ENCODE data around the gene MCRIP1.

Gene MCRIP1

DNA sequence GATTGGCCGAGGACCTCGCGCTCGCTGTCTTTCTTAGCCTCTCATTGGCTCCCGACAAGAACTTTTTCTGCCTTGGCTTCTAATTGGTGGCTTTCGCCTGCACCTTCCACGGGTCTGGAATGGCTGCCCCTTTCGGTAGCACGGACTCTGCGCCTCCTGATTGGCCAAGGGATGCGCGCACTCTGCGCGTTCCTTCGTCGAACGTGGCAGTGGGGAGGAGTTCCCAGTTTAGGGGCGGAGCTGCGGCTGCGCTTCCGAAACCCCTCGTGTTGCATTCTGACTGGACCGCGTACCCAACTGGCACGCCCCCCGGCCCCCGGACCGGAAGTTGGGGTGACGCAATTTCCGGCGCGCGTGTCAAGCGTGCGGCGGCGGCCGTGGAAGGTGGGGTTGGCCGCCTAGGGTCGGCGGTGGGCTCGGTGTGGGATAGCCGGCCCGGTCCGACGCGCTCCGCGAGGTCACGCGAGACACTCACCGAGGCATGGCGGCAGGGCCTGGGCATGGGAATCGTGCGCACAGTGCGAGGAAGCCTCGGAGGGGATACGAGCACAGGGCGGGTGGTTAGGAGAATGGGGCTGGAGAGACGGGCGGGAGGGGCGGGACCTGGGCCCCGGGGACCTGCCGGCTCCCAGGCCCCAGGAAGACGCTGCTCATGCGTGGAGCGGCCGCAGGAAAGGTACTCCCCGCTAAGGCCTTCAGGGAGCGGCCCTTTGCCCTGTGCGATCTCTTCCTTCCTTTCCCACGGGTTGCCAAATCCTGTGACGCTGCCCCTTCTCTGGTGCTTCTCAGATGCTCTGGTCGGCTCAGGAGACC is 27.9 kb upstream of the MCRIP1 start:
- DNase-seq, result peak; percentile 98

DNA sequence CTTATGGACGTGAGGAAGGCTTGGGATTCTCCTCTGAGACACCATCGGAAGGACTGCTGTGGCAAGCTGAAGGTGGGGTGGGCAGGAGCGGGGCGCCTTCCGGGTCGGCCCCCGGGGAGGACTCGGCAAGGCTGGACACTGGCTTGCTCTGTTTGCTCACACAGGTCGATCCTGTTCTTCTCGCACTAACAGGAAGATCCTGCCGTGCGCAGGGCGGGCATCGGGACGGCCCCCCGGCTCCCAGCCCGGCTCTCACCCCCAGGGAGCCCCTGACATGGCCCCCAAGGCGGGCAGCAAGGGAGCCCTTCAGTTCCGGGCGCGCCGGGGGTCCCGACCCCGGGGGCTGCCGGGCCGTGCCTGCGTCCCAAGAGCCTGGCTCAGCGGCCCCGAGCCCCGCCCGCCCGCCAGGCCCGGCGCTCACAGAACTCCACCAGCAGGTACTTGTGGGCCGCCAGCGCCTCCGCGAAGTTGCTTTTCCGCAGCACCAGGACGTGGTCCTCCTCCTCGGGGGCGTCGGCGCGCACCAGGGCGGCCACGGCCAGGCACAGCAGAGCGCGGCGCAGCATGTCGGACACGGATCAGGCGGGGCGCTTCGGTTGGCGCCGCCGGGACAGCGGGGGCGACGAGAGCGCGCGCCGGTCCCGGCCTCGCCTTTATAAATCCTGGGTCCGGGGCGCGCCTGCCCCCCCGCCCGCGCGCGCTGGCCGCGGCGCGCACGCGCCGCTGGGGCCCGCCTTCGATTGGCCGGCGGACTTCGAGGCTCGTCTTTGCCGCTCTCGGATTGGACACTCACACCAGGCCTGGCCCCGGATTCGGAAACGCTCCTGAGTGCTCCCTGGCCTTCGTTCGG is 27.0 kb upstream of the MCRIP1 start, which contains the start of gene P4HB:
P4HB (minus strand) TSS at position 630 of the 850 bp plus-strand sequence; CDS start at position 566, 64 bp downstream.
- no peak for DNase-seq

DNA sequence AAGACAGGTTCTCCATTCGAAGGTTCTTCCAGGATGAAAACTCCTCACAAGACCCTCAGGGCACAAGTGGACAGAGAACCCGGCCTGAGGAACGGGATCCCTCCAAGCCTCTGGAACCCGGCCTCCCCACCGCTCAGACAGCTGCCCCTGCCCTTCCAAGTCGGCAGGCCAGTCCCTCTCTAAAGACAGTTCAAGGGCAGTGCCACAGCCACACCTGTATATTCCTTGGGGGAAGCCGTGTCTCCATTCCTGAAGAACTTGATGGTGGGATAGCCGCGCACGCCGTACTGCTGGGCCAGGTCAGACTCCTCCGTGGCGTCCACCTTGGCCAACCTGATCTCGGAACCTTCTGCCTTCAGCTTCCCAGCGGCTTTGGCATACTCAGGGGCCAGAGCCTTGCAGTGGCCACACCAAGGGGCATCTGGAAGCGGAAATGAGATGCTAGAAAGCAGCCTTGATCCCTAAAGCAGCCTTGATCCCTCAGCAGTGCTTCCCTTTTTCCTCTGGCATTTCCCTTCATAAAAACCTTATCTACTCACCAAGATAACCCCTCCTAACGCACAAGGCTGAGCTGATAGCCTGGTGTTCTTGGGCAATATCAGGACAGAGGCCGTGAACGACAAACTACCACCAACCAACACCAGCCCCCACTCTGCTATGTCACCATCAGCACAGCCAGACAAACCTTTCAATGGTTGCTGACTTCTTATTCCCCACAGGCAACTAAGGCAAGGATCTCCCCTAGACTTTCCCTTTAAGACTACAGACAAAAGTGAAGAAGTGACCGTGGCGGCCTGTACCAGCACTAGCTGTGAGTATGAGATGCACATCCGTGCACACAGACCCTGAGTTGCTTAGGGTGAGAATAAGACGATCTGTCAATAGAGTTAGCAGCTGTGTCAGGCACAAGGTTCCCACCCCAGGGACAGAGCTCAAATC is 26.1 kb upstream of the MCRIP1 start:
- DNase-seq, result no peak

DNA sequence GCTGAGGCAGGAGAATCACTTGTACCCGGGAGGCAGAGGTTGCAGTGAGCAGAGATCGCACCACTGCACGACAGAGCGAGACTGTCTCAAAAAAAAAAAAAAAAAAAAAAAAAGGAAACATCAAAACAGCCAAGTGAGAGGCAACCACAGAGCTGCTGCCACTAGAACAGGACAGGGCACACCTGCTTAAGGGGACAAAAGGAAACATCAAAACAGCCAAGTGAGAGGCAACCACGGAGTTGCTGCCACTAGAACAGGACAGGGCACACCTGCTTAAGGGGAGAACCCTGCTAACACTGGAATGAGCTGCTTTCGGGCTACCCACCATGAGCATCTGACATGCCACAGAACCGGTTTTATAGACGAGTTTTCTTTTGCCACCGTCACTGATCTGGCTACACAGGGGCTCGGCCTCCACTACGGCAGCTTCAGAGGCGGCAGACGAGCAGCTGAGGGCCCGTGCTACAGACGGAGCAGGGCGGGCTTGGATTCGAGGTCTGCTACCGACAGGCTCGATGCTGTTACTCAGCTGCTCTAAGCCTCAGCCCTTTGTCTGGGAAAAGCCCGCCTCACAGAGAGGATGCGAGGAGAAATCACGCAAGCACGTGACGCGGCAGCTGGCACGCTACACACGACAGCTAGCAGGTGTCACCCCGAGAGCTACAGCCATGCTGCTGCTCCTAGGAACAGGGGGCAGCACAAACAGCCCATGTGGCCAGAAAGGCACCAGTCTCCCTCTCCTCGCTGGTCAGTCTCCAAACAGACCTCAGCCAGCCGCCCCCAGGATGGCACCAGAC is 25.3 kb upstream of the MCRIP1 start:
- DNase-seq, result no peak

DNA sequence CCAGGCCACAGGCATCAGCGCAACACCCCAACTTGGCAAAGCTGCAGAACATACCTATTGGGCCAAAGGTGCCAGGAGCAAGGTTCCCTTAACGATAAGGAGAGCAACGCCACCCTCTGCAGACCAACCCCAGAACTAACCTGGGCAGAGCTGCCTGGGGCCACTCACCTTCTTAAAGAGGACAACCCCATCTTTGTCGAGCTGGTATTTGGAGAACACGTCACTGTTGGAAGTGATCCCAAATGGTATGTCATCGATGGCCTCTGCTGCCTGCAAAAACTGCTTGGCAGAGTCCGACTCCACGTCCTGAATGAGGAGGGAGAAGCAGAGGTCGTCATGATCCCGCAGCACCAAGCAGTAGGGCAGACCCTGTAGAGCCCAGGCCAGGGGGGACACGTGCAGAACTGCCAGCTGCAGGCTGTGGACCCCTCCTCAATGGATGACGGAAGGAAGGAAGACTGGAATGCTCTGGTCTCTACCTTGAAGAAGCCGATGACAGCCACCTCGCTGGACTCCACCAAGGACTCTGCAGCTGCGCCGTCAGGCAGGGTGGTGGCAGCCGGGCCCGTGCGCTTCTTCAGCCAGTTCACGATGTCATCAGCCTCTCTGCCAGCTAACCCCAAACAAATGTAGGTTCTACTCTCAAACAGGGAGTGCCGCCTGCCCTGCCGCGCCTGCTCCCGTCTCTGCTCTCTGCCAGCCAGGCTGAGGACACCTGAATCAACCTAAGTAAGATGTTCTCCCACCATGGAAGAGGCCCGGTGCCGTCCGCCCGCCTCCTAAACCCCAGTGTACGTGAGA is 22.1 kb upstream of the MCRIP1 start:
- no peak for DNase-seq

DNA sequence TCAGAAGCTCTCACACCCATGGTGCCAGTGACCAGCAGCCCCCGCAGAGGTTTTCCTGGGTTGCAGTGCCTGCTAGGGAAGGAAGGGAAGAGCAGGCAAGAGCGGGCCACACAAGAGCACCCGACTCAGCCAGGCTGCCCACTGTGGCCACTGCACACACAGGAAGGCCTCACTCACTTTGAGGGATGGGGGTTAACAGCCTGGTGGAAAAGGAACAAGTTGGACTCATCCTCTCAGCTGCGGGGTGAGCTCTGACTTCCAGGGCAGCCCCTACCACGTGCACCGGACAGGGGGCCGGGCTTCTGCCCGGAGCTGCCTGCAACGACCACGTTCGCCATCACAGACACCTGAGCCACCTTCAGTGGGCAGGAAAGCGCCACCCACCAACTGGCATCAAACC is 19.1 kb upstream of the MCRIP1 start:
- no peak for DNase-seq

DNA sequence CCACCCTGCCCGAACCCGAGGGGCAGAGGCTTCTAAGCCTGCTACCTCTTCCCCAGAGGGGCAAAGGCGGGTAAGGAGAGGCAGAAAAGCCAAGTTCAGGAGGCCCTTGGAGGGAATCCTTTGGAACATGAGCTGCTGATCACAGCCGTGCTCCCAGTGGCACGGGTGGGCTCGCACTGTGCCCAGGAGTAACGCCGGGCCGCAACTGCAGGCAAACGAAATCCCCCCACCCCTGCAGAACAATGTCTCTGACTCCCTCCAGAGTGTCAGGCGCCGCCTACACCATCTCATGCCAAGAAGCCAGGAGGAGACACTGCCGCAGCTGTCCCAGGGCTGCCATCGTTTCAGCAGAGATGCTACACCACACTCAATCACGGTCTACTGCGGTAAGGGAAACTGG is 18.3 kb upstream of the MCRIP1 start:
- DNase-seq, result no peak

DNA sequence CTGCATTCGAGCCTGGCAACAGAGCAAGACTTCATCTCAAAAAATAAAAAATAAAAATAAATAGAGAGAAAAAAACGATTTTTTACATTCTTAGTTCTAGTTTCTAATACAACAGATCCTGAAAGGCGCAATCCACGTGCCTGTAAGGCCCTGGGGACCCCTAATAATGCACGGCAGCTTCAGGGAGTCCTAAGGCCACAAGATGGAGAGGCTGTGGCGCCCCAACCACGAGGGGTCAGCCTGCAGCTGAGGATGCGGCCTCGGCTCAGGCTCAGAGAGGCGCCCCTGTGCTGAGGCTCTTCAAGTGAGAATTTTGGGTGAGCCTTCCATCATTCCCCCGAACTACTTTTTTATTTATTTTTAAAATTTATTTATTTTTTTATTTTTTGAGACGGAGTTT is 16.4 kb upstream of the MCRIP1 start:
- DNase-seq, result no peak

DNA sequence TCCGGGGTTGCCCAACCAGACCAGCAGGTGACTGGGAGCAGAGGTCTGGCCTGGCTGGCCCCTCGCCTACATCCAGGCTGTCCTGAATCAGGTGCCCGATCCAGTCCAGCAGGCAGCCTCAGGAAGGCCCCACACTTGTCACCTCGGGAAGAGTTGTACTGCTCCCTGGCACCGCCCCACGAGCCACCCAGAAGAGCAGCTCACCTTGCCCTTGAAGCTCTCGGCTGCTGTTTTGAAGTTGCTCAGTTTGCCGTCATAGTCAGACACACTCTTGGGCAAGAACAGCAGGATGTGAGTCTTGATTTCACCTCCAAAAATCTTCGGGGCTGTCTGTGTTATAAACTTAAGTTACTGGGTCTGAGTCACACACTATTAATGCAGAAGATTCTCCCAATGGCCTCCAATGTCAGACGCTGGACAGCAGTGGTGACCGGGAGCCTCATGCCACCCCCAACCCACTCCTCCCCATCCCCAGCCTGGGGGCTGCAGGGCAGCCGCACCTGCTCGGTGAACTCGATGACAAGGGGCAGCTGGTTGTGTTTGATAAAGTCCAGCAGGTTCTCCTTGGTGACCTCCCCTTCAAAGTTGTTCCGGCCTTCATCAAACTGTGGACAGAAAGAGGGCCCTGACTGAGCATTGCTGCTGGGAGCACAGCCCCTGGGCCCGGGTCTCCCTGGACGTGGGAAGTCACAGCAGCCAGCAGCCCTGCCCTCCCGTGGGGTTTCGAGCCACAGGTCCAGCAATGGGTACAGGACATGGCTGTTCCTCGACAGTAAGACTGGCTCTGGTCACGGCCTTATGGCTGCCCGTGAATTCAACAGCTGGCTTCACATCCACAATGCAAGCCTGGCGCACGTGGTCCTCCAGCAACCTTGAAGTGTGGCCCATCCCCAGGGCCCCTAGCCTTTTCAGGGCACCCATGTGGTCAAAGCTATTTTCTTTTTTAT is 13.9 kb upstream of the MCRIP1 start:
- DNase-seq, result no peak

DNA sequence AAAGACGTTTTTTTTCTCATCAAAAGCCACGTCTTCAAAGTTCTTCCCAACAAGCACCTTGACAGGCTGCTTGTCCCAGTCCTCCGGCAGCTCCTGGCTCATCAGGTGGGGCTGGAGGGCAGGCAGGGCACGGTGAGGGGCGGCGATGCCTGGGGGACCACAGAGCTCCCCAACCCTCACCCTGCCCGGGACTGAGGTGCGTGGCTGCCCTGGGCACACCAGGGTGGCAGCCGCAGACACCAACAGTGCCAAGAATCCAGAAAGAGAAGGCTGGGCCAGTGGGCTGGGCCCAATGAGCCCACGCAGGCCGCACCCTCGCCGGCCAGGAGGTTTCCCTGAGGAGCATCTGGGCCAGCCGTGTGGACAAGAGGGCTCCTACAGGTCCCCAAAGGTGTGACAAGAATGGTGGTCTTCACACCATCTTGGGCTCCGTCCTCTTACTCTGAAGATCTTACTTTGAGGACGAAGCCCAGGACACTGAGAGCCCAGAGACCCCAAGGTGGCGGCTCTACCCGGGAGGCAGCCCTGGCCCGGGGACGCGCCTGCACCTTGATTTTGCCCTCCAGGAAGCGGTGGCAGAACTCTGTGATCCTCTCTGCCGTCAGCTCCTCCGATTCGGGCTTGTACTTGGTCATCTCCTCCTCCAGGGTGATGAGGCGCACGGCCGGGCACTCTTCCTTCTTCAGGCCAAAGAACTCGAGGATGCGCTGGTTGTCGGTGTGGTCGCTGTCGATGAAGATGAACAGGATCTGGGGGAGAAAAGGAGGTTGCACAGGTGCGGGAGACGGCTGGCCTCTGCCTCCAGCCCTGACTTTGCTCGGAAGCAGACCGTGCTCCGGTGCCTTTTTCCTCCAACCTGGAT is 13.0 kb upstream of the MCRIP1 start:
- no peak for DNase-seq

DNA sequence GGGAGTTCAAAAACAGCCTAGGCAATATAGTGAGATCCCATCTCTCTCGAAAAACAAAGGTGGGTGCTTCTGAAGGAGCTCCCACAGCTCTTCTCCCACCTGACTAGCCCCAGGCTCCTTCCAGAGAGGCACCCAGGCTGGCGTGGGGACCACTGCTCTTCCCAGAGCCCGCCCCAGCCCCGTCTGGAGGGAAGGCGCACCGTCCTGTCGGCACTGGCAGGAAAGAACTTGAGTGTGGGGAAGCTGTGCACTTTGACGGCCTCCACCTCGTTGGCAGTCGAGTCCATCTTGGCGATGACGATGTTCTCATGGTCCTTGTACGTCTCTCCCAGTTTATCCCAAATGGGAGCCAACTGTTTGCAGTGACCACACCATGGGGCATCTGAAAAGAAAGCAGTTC is 12.3 kb upstream of the MCRIP1 start:
- no peak for DNase-seq

DNA sequence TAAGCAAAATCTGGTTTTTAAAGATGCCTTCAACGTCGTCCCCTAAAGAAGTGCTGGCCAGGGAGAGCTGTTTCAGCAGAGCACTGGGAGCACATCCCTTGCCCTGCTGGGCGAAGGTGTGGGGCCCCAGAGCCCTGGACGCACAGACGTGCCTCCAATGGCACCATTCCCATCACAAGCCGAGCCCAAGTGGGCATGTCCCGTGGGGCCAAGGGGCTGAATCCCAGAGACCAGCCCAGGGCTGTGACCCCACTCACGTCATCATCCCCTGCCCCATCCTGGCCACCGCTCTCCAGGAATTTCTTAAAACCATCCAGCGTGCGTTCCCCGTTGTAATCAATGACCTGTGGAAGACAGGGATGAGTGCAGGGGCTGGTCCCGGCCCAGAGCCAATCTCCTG is 11.8 kb upstream of the MCRIP1 start:
- DNase-seq, result no peak

DNA sequence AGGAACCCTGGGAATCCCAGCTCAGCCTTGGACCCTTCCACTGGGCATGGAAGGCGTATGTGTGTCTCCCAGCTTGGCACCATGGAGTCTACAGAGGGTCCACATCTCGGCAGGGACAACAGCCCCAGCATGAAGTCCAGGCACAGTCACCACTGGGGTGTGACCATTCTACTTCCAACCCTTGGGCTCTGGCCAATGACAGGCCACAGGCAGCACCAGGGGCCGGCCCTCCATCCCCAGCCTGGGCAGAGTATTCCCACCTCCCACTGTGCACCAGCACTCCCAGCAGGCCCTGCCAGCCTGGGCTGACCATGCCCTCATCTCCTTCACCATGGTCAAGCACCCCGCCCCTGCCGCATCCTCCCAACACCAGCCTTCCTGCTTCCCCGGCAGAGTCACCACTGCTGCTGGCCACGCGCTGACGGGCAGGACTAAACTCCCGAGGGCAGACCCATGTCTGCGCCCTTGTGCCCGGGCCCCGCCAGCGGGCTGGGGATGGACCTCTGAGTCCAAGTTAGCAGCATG is 11.3 kb upstream of the MCRIP1 start:
- DNase-seq, result no peak

DNA sequence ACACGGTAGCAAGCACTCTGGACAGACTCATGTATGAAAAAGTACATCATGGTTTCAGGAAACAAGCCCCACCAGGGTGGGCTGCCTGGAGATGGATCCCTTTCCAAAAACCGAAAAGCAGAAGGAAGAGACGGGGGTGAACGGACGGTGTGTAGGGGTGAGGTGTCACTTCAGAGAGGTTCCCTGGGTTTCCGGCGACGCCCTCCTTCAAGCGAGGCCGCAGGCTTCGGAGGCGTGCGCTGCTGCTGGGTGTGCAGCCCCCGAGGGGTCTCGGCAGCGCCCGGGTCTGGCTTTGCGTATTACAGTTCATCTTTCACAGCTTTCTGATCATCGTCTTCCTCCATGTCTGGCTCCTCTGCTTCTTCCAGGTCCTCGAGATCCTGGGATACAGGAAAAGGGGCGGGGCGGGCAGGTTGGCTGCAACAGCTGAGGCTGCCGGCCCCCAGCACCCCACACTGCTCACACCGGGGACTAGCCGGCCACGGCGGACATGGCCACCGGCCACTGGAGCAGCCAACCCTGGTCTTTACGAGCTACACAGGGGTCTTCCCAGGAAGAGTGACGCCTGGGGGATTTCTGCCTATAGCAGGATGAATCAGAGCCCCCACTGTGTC is 10.7 kb upstream of the MCRIP1 start:
- no peak for DNase-seq

DNA sequence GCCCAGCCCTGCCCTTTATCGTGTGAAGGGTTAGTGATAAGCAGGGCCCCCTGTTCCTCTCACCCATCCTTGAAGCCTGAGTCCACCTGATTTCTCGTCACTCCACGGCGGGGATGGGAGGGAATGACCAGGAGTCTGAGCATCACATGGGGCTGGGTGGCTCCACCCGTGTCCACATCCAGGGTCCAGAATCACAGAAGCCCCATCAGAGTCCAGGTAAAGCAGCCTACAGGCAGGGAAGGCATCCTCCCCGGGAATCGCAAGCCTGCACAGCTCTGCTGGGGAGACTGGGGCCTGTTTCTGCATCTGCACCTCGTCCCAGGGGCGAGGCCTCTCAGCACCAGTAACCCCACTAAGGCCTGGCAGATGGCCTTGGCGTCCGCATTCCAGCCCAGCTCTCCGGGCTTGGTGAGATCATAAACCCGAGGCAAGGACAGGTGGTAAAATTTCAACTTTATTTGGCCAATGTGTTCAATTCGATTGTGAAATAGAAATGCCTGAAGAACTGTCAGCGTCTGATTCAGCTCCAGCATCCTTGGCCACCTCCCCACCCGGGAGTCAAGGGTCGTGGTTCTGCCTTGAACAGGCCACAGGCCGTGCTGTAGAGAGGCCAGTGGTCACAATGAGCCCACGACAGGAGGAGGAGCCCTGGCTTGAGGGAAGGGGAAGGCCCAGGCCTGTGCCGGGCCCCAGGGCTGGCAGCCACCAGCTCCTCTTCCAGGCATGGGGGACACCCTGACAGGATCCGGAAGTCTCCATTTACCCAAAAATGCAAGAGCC is 9.8 kb upstream of the MCRIP1 start:
- no peak for DNase-seq

DNA sequence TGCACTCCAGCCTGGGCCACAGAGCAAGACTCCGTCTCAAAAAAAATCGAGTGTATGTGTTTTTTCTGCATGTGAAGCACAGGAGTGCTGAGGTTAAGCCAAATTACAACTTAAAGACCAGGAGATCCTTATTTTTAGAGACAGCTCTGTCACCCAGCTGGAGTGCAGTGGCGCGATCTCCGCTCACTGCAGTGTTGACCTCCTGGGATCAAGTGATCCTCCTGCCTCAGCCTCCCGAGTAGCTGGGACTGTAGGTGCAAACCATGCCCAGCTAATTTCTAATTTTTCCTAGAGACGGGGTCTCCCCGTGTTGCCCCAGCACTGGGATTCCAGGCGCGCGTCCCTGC is 9.3 kb upstream of the MCRIP1 start:
- no peak for DNase-seq

DNA sequence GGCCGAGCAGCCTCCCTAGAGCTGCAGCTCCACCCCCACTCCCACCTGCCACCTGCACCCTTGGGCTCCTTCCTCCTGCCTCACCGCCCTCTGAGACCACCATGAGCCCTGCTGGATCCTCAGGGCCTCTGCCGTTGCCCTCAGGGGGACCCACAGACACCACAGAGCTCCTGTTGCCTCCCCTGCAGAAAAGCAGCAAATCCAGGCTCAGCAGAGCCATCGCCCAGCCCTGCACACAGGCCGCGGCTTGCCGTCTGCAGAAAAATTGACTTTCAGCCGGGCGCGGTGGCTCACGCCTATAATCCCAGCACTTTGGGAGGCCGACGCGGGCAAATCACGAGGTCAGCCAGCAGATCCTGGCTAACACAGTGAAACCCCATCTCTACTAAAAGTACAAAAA is 8.8 kb upstream of the MCRIP1 start:
- DNase-seq, result no peak

Measured in DMS79 (cell line).